NCI-H345 treated with DMSO at 0.1 percent for 48 hours (cell line): Measurements from ENCODE around the gene MED9.

Source experiments
- DNase-seq: peaks from one replicate; lab custom pipeline; 2025; ENCODE audit not compliant: unreplicated experiment; lab: John Stamatoyannopoulos, UW

The MED9 gene

DNA sequence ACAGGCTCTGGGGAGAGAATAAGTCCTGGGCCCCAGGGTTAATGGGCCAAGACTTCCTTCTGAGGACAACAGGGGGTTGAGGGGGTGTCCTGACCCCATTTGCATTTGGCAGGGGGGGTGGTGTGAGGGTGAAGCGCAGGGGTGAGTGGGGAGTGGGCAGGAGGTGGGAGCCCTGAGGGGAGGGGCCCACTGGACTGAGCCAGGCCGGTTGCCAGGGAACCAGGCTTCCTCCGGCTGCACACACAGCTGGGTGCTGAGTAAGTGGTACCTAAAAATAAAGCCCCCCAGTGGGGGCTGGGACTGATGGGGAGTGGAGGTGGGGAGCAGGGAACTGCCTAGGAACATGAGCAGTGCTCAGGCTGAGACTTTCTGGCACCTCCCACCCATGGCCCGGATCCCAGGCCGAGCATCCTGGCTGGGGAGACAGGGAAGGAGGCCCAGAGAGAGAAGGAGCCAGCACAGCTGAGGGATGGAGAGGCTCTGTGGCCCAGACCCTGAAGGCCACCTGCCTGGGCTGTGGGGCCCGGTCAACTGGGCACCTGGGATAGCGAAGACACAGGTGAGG lies 26.8 kb downstream of the MED9 start:
- DNase-seq: no peak

DNA sequence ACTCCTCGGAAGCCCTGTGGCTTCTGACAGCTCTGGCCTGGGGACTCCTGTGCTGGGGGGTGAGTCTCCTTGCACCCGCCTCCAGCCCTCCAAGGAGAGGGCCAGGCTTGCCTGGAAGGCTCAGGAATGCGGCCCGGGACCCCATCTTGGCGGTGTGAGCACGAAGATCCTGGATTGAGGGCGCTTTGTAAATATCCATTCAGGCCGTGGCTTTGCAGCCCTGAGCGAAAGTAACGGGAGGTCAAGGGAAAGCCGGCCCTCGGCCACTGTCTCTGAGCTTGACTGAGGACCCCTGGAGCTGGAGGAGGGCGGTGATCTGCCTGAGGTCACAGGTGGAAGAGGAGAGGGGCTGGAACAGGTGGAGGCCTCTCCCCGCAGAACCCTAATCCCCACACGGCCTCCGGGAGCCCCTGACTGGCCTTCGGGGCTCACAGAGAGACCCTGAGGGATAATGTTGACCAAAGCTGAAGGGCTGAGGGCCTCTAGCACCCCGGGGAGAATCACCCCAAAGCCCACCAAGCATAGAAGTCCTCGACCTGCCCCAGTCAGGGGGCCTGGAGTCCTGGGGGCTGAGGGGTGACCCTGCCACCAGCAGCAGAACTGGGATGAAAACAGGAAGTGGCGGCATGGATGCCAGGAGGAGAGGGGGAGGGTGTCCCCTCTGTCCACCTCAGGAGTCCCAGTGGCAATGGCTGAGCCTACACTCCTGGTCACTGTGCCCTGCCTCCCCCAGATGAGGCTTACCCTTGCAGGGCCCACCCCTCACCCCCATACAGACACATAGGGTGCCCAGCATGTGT lies 27.7 kb downstream of the MED9 start:
- DNase-seq: no peak

DNA sequence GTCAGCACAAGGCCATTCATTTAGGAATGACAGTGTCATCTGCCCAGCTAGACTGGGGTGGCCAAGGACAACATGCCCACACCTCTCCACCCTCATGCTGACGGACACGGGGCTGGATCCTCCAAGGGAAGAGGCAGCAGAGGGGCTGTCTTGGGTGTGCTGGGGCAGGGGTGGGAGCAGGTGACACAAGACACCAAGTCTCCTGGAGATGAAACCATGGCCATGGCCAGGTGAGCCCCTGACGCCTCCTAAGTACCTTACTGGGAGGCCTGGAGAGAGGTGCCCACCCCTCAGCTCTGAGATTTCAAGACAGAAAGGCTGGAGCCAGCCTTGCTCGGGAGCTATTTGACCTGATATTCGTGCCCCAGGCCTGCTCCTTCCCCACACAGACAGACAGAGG lies 28.4 kb downstream of the MED9 start:
- DNase-seq: no peak

DNA sequence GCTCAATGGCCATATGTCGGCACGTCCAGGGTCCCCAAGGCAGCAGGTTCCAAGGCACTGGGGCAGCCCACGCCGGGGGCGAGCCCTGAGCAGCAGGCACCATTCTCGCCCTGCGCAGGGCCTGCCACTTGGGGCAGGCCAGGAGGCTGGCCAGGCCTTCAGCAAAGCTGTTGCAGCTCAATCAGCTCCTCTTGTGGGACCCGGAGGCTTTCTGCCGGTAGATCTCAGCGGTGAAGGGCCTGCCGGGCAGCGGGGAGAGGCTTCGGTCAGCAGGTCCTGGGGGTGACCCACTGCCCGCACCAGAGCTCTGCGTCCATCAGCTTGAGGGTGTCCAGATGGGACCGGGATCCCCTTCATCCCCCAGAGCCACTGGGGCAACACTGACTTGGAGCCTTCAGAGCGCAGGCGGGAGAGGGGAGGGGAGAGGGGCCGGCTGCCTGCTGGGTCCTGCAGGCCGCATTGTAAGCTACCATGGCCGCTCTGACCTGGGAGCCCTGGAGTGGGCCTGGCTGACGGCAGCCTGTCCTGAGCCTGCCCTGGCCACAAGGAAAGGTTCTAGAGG lies 28.9 kb downstream of the MED9 start:
- no peak for DNase-seq

DNA sequence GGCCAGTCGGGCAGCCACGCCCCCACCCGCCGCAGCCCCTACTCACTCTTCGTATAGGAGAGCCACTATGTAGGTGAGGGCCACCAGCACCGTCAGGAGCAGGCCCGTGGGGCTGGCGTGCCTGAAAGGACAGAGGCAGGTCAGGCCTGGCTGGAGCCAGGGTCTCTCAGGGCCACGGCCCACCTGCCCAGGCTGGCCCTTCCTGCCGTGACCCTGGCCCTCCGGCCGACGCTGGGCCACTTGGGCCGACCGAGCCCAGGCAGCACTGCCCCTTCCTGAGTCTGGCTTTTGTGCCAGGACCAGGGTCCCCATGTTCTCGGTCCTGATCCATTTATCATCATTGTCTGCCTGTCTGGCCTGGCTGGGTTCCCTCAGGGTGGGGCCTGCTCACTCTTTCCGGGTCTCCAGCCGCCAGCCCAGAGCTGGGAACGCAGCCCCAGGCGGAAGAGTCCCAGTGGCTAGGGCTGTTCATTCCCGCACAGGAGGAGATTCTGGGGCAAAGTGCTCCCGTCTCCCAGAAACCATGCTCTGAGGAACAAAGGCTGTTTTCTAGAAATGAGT lies 29.5 kb downstream of the MED9 start:
- no peak for DNase-seq

DNA sequence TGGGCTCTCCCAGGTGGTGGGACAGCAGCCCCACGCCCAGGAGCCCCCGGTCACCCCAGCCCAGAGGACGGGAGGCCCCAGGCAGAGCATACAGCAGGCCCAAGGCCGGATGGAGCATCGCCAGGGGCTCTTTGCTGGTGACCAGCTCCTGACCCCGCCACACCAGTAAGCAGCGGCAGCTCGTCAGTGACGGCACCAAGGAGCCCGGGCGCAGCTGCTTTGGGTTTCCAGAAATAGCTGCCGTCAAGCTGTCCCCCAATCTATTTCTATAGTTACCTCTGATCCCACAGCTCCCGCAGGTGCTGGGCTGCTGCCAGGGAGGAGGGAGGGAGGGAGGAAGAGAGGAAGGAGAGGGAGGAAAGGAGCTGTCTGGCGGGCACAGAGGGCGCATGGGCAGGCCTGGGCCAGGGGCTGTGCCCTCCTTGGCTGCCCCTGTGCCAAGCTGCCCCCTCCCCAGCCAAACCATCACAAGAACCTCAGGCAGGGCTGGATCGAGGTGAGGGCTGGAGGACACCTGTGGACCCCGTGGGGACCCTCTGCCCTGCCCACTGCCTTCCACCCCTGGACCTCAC lies 30.2 kb downstream of the MED9 start:
- no peak for DNase-seq

DNA sequence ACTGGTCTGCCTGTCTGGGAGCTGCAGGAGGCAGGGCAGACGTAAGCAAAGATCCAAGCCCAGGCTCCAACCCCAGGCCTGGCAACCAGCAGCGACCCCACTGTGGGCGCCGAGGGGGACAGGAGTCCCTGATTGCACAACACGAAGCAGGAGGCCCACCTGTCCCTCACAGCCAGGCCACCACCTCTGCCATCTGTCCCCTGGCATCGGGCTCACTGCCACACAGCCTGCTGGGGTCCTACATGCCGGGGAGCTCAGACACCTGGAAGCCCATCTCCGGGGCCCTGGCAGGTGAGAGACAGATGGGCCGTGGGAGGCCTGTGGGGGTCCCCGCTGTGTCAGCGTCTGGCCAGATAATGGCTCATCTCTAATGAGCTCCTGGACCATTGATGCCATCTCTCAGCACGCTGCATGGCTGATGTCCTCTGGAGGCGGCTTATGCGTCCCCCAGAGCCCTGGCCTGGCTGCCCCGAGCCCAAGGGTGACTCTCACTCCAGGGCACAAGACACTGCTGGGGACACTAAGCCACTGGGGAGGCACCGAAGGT lies 30.7 kb downstream of the MED9 start:
- DNase-seq: no peak

DNA sequence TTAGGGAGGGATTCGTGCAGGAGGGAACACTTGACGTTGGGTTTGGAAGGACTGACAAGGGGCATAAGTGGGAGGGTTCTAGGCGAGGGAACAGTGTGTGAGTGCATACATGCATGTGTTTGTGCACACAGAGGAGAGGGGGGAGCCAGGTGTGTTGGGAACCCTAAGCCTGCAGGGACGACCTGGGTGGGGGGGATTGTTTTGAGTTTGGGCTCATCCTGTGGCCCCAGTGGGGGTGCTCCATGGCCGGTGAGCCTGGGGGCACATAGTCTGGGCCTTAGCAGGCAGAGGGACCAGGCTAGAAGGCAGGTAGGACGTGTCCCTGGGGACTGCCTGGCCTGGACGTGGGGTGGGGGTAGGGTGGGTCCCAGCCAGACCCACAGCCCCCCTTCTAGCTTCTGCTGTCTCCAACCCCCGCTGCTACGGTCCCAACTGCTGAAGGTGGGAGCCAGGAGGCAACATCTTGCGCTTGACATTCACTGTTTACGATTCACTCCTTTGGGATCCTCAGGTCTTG lies 31.3 kb downstream of the MED9 start:
- DNase-seq: no peak

DNA sequence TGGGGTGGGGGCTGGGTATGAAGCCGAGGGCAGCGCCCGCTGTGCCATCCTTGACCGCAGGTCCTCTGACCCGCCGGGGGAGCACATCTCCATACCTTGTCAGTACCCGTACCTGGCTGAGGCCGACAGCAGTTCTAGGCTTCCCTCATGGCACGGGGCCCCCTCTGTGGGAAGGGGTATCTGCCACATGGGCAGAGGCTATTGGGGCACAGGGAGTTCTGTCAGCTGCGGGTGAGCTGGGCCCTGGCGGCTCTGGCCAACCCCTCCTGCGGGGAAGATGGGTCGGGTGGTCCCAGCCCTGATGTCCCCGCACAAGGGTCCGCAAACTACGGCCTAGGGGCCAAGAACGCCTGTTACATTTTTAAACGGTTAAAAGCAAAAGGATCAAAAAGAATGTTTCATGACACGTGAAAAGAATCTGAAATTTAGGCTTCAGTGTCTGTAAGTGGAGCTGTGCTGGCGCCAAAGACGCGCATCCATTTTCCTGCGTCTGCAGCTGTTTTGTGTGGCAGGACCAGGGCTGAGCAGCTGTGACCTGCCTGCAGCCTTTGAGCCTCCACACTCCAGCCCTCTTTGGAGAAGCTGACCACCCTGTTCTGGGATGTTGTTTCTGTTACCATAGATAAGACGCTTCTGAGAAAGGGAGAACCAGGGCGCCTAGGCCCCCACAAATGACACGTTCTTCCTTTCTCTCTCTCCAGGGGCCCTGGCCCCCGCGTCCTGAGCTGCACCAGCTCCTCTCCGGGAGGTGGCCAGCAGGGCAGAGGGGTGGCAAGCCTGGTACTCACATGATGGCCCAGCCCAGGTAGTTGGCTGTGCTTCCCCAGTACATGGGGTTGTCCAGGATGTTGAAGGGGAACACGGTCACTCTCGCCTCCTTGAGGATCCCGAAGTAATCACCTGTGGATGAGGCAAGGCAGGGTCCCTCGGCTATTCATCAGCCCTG lies 32.1 kb downstream of the MED9 start:
- no peak for DNase-seq

DNA sequence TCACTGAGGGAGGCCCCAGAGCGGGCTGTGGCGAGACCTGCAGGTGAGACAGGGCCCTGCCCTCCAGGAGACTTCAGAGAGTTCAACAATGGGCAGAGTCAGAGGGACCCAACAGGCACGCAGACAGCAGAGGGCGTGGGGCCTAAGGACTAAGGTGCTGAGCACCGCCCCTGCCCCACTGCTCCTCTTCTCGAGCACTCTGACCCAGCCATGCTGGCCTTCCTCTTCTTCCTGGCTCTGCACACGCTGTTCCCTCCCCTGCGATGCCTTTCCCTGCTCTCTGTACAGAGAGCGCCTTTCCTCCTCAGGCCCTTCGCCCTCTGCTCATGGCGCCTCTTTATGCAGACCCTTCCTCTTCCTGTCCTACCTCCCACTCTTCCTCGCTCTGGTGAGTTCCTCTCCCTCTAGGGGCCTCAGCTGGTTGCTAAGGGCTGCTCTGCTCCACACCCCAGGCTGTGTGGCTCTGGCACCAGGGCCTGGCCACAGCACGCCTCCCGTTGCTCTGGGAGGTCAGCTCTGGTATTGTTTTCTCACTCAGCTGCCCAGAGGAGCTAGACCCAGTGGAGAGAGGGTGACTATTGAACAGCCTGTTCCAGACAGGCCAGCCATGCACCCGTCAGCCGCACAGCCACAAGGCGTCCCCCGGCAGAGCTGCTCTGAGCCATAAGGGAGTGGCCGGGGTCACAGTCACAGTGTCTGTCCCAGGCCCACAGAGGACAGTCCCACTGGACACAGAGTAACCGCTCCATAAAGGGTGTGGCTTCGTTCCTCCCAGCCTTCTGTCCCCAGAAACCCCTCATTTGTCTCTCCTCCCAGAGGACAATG lies 33.0 kb downstream of the MED9 start:
- DNase-seq: no peak

DNA sequence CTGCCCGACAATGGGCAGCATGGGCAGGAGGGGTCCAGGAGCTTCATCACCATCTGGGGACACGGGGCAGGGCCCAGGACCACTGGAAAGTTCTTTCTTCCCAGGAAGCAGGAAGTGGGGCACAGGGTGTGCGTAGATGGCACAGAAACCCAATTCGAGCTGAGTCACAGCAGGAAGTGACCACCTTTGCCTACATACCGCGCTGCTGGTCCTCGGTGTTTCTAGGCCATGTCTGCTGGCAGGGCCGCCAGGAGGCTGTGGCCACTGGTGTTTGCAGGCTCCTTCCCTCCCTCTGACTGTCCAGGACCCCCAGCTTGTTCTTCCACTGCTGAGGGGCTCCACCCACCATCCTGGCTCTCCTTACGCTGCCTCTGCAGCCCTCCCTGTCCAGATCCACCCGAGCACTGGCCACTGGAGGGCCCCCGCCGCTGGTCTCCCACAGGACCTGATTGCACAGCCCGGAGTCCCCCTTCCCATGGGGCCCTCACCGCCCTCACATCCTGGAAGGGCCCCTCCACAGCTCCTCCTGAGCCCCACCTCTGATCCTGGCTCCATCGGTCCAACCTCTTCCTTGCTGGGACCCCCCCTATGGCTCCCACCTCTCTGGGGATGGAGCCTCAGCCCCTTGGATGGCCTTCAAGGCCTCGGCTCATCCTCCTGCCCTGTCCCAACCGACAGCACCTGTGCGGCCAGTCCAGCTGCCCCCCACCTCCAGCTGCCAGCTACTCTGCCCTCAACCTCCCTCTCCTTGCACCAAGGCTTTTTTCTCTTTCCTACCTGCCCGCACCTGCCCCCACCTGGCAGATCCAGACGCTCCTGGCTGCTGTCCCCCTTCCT lies 33.9 kb downstream of the MED9 start:
- DNase-seq: no peak

DNA sequence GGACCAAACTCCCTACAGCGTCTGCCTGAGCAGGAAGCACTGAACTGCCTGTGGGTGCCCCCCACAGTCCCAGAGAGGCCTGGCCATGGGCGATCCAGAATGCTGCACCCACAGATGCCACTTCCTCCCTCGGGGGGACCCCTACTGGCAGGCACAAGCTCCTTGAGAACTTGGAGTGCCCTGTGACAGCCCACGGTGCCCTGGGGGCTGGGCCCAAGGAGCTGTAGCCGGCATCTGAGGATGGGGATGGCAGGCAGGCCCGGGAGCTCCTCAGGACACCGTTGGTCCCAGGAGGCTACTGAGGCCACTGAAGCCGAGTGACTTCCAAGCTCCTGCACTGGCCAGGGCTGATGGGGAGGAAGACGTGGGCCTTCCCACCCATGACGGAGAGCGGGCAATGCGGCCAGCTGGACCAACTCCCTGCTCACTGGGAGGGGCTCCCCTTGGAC lies 34.5 kb downstream of the MED9 start:
- no peak for DNase-seq

DNA sequence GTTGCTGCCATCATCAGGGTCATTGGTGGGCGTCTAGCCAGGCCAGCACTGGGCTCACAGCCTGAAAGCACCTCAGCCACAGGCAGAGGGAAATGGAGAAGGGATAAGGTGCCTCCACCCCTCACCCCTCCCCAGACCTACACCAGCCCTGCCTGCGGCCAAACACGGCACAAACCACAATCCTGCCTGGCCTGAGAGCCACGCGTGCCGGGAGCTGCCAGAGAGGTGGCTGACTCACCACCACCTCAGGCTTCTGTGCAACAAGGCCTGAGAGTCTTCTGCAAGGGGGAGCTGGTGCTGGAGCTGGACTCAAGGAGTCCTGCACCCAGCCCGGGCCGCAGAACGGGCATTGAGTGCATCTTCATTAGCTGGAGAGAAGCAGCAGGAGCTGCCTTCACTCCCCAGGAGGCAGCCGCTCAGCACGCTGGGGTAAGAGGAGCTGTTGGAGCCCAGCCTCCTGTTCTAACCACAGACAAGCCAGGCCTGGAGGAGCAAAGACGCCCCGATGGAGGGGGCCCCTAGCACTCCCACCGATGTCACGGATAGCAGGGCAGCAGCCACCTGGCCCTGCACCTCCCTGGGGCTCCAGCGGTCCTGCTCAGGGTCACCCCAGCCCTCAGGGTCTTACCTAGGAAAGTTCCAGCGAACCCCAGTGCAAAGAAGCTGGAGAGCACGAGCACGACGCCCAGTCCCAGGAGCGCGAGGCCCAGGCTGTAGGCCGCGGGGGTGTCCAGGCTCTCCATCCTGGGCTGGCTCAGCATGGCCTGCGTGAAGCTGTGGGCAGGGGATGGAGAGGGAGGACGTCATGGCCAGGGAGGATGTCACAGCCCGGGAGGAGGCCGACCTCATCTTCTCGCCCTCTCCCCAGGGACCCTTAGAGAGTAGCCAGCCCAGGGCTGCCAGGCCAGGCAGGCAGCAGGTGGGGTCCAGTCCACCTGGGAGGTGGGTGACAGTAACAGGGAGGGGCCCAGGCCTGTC lies 35.4 kb downstream of the MED9 start:
- DNase-seq: no peak

DNA sequence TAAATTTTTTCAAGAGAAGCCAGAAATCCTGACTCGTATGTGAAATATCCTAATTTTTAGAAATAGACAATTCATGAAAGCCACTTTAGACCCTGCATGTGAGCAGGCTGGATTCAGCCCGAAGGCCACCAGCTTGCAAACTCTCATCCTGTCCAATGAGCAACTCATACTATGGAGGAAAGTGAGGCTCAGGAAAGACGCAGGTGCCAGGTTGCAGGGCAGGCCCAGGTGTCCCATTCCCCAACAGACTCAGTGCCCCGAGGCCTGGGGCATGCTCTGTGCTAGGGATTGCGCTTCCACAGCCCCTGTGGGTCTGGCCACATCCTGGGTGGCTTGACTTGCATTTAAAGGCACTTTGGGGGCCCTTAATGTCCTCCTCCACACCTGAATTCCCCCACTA lies 36.1 kb downstream of the MED9 start:
- DNase-seq: no peak

DNA sequence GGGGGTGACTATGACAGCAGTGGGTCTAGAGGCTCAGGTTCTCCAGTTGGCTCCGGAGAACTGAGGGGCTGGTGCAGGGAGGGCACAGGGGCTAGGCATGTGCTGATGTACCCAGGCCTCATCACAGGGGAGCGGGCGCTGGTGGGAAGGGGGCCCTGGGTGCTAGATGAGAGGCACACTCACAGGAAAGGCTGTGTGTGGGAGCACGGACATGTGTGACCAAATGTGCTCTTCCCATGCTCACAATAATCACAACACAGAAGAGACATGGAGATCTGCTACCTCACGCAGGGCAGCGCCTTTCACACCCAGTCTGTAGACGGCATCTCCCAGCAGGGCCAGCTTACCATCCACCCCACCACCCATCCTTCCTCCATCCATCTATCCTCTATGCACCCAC lies 36.8 kb downstream of the MED9 start:
- DNase-seq: no peak

DNA sequence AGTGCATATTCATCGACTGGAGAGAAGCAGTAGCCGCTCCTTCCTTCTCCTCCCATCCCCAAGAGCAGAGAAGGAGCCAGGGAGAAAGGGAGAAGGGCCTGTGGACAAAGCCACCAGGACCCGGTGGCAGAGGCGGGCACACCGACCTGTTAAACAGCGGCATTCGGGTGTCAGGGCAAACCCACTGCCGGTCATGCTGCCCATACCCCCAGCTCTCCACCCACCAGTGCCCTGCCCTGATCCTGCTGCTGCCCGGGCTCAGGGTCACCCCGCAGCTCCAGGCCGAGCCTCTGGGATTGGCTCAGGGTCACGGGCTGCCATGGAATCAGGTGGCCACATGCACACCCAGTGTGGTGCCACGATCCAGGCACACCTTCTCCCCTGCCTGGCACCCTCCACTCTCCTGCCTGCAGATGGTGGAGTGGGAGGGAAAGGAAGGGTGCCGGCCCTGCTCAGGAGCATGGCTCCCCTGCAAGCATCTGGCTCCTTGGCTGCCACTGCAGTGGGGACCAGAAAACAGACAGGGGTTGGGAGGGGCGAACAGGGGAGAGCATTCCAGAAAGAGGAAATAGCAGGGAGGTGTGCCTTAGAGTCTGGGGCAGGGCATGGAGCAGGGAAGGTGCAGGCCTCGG lies 37.7 kb downstream of the MED9 start:
- no peak for DNase-seq
